HG03039 (cell line): Measurements from ENCODE around the gene GHR.

Experiments
- ATAC-seq: cut with Tn5 transposase; IDR thresholded peaks from one replicate; pipeline ENCODE4 v1.9.1; 2021; ENCODE audit warnings: mild to moderate bottlenecking, moderate library complexity; ENCODE audit not compliant: unreplicated experiment

The GHR gene

DNA sequence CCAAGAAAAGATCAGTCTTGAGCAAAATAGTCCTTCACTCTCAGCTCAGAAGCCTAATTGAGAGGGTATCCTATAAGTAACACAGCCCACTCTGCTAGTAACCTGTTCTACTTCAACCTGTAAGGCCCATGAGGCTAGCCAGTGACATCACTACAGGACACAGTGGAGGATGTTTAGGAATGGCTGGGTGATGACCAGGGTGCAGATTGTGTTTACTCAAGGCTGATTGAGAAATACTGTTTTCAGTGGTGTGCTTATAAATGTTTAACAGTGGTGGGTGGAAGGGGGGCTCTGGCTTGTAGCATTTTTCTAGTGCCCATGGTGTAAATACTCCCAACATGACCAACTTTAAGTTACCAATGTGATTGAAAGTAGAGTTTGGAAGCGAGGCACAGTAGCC lies 173.6 kb downstream of the GHR start:
- no peak for ATAC-seq

- ATAC-seq, result no peak
Observed at GRCh38 chr5:42597318-42597937, 174.2 kb downstream of the GHR start.

DNA sequence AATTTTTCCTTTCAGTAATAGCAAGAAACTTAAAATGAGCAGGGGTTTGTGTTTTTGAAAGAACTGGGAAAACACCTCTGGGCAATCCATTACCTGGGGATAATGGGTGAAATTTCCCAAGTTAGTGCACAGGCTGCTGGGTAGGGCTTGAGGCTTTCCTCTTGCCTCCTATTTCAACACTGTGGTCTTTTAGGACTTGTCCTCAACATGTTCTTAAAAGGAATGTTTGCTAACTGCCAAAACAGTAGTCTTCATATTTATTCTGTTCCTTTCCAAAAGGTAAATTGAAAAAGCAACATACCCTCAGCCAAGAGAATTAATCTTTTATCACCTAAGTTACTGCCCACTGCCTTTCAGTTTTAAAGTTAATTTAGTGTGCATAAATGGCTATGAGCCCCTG lies 175.1 kb downstream of the GHR start:
- ATAC-seq, result no peak

DNA sequence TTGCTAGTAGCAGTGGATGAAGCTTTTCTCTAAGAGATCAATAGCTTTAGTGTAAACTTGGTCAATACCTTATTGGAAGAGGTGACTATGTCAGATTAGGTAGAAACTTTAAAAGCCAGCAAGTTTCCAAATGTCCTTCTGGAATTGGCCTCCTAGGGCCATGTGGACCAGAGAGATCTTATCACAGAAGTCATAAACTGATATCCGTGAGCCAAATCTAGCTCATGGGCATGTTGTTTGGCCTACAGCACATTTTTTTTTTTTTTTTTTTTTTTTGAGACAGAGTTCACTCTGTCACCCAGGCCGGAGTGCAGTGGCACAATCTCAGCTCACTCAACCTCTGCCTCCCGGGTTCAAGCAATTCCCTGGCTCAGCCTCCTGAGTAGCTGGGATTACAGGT lies 175.9 kb downstream of the GHR start:
- no peak for ATAC-seq

- no peak for ATAC-seq
Observed at GRCh38 chr5:42600441-42600840, 177.2 kb downstream of the GHR start.

GRCh38 chr5:42604171-42604711 lies 181.0 kb downstream of the GHR start:
- ATAC-seq, result no peak

DNA sequence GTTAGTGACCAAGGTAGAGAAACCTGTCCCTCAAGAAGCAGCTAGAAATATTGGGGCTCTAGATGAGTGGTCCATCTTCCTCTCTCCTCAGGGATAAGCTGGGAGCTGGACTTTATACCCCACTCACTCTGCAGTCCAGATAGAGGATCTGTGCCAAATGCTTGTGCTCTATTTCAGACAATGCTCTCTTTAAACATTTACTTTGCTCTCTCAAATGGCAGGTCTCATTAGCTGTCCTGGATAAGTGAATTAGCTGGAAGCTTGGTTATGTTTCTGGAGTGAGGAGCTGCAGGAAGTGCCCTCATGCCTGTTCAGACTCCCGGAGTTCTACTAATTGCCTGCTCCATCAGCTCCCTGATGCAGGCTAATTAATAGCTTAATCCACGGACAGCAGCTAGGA lies 182.3 kb downstream of the GHR start:
- no peak for ATAC-seq

- no peak for ATAC-seq
Observed at GRCh38 chr5:42606464-42606869, 183.2 kb downstream of the GHR start.

DNA sequence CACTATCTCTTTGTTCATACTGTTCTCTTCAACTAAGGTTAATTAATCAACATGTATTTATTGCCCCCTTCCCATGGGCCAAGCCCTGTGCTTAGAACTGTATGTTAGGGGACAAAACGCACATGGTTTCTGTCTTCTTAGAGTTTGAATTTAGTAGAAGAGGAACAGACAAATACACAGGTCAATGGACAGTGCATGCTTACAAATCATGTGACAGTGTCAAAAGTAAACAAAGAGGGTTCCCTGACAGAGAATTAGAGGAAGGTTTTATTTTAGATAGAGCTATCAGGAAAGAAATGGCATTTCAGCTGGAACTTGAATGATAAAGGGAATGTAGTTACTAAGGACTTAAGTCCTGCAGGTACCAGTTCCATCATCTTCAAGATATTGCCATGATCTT lies 188.2 kb downstream of the GHR start:
- no peak for ATAC-seq

DNA sequence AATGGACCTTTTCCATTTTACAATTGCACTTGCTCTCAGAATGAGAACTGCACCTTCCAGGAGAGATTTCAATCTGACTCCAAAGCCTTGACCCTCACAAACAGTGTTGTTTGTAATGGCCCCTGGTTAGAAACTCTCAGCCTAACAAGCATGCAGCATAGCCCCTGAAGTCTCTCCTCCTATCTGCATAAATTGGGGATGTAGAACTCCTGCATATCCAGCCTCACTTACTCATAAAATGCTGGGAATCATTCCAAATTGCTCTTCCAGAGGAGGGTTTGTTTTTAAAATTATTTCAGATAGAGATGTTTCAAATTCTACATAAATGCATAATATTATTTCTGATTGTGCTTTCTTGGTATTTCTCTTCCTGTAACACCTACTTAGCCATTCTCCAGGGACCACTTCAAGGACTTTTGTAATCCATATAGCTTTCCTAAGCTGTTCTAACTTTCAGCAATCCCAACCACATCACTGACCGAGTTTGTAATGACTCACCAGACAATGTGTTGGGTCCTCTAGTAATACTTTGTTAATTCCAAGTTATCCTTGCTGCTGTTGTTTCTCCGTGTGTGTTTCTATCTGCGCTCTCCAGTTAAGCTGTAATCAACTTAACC lies 189.6 kb downstream of the GHR start:
- ATAC-seq, result no peak

- no peak for ATAC-seq
Observed at GRCh38 chr5:42614509-42614908, 191.3 kb downstream of the GHR start.

DNA sequence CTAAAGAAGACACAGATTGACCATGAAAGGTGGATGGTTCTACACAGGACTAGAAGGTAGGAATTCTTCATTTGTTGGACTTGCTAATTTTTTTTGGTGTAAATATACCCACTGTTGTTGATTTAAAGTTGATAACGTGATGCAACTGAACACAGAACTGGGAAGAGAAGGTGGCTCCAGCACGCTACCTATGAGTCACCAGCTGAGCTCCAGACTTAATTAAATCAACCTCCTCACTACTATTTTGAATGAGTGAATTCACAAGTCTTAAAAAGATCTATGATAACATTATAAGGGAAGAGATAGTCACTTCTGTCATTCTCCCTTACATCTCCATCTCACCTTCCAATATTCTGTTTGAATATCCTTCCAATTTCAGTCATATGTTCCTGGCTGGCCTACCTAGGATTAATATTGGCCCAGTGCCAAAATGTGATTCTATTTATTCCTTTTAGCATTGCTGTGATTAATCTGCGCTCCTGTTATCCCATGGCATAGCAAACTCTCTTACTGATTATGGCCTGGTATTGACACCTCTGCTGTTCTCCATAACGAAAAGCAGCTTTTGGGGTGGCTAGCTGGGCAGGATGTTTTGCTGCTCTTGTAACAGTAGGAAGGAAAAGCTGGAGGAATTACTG lies 197.5 kb downstream of the GHR start:
- ATAC-seq, result no peak

- no peak for ATAC-seq
Observed at GRCh38 chr5:42621242-42621641, 198.0 kb downstream of the GHR start.

DNA sequence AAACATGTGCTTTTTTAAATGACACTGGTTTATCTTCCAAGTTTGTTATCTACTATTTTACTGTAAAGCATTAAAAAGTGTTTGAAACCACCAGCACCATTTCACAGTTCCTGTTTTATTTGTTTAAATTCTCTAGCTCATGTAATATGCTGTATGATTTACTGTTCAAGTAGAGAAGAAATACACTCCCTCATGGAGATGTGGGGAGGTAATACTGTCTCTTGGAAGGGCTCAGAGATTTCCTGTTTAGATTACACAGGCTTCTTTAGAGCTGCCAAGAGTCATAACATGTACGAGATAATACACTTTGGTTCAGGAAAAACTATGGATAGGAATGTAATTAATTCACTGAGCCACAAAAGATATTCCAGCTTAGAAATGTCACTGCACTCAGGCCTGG lies 198.4 kb downstream of the GHR start:
- ATAC-seq, result no peak

- no peak for ATAC-seq
Observed at GRCh38 chr5:42624912-42625311, 201.7 kb downstream of the GHR start.

DNA sequence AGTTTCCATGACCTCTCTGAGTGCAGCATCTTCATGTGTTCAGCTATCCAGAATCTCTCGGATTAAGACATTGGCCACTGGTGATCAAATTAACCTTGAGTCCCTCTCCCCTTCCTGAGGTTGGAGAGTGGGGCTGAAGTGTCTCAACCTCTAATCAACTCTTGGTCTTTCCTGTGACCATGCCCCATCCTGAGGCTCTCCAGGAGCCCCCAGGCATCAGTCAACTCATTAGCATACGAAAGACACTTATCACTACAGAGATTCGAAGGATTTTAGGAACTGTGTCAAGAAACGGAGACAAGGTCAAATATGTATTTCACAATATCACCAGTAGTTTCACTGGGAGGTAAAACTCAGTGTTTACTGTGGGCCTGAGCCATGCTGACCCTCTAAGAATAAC lies 203.2 kb downstream of the GHR start:
- no peak for ATAC-seq

GRCh38 chr5:42628821-42629220 lies 205.6 kb downstream of the GHR start:
- ATAC-seq, result no peak

DNA sequence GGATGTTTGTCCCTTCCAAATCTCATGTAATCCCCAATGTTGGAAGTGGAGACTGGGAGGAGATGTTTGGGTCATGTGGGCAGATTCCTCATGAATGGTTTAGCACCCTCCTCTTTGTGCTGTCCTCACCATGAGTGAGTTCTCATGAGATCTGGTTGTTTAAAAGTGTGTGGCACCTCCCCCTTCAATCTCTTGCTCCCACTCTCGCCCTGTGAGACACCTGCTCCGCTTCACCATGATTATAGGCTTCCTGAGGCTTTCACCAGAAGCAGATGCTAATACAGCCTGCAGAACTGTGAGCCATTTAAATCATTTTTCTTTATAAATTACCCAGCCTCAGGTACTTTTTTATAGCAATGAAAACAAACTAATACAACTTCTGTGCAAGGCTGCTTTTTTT lies 206.0 kb downstream of the GHR start:
- no peak for ATAC-seq

- no peak for ATAC-seq
Observed at GRCh38 chr5:42631241-42631640, 208.0 kb downstream of the GHR start.

- no peak for ATAC-seq
Observed at GRCh38 chr5:42632354-42632900, 209.2 kb downstream of the GHR start.

- ATAC-seq, result no peak
Observed at GRCh38 chr5:42634575-42634974, 211.3 kb downstream of the GHR start.

DNA sequence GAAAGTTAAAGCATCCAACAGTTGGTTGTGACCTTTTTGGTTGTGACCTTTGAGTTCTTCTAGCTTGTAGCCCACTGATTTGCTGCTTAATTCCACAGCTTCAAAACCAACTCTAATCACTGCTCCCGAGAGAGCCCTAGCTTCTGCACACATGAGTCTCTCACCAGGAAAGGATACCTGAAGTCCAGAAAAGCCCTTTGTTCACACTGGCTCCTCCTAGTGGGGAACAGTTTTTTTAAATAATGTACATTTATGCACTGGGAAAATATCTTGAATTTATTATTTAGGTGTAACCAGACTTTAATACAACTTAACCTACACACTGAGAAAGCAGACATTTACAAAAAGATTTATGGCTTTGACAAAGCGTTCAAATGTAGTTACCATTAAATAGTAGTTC lies 213.2 kb downstream of the GHR start:
- ATAC-seq, result no peak
